PC-3 (cell line): ENCODE measurements around the gene CYTH1. TPM values are rescaled to one million over a fixed set of nuclear protein-coding genes. Genes with fewer than 3 reads are reported as not detected.
A peak's percentile ranks its signal among the peaks of the same experiment; 100 is the strongest.

Experiments
- ATAC-seq: fragments of 200-7000 bp; cut with Tn5 transposase; 2 replicates; pipeline ENCODE4 v1.9.1; 2020; ENCODE audit warnings: mild to moderate bottlenecking, moderate library complexity
- BruUV-seq: library from RNA; stranded (reverse); fragments of 400-500 nt; replicated peaks from 2 replicates; lab custom pipeline; 2021; lab: Mats Ljungman, UMichigan
- CTCF ChIA-PET: fragments of 300-600 bp; sonication (Branson Sonifier 250); formaldehyde crosslinking; loops from one replicate; lab custom pipeline; 2022; ENCODE audit warnings: antibody characterized with exemption; lab: Charles Lee
- POLR2A ChIA-PET: fragments of 300-600 bp; sonication (Branson Sonifier 250); formaldehyde crosslinking; loops from one replicate; lab custom pipeline; 2022; ENCODE audit warnings: antibody characterized with exemption; ENCODE audit not compliant: unreplicated experiment; lab: Charles Lee
- DNase-seq: peaks from one replicate; pipeline ENCODE4 v3.0.0-alpha.2; 2015
- H2AFZ ChIP-seq: fragments of 300-600 bp; sonication (generic); 2 replicates; pipeline ENCODE4 v1.6.0; 2016; ENCODE audit warnings: antibody characterized with exemption, low read length
- H3F3A ChIP-seq: fragments of 300-600 bp; sonication (generic); one replicate; pipeline ENCODE4 v1.6.0; 2017; ENCODE audit warnings: antibody characterized with exemption, low read length, control low read depth, mild to moderate bottlenecking; ENCODE audit not compliant: unreplicated experiment
- H3K27ac ChIP-seq: fragments of 300-600 bp; sonication (generic); 2 replicates; pipeline ENCODE4 v1.5.1; 2016; ENCODE audit warnings: mild to moderate bottlenecking, low read length
- H3K27me3 ChIP-seq: fragments of 300-600 bp; sonication (generic); 2 replicates; pipeline ENCODE4 v1.6.1; 2016; ENCODE audit warnings: low read length, mixed read lengths
- H3K36me3 ChIP-seq: fragments of 300-600 bp; sonication (generic); 2 replicates; pipeline ENCODE4 v1.6.1; 2016; ENCODE audit warnings: low read depth, mixed run types, low read length, mixed read lengths
- H3K4me1 ChIP-seq: fragments of 300-600 bp; sonication (generic); 2 replicates; pipeline ENCODE4 v1.5.1; 2016; ENCODE audit warnings: low read length; ENCODE audit not compliant: insufficient read depth
- H3K4me2 ChIP-seq: fragments of 300-600 bp; sonication (generic); 2 replicates; pipeline ENCODE4 v1.6.0; 2016; ENCODE audit warnings: low read length
- H3K4me3 ChIP-seq: fragments of 300-600 bp; sonication (generic); 2 replicates; pipeline ENCODE4 v1.5.1; 2016; ENCODE audit warnings: mild to moderate bottlenecking, low read length, mixed read lengths
- H3K79me2 ChIP-seq: fragments of 300-600 bp; sonication (generic); 2 replicates; pipeline ENCODE4 v1.6.1; 2017; ENCODE audit warnings: low read length, mixed read lengths
- H3K9ac ChIP-seq: fragments of 300-600 bp; sonication (generic); 2 replicates; pipeline ENCODE4 v1.6.0; 2016; ENCODE audit warnings: mild to moderate bottlenecking, low read length
- H3K9me2 ChIP-seq: fragments of 300-600 bp; sonication (generic); replicated peaks from 2 replicates; pipeline ENCODE4 v1.6.1; 2016; ENCODE audit warnings: mixed run types, low read length, mixed read lengths
- H3K9me3 ChIP-seq: fragments of 300-600 bp; sonication (generic); 2 replicates; pipeline ENCODE4 v1.6.1; 2016; ENCODE audit warnings: low read length, mixed read lengths
- H4K20me1 ChIP-seq: fragments of 300-600 bp; sonication (generic); 2 replicates; pipeline ENCODE4 v1.6.1; 2016; ENCODE audit warnings: low read length, mixed read lengths
- EZH2 ChIP-seq: fragments of 300-600 bp; sonication (generic); IDR thresholded peaks from one replicate; pipeline ENCODE4 v1.6.1; 2017; ENCODE audit warnings: antibody characterized with exemption, mild to moderate bottlenecking, low read length; ENCODE audit not compliant: unreplicated experiment
- EZH2phosphoT487 ChIP-seq: fragments of 300-600 bp; sonication (generic); IDR thresholded peaks from 2 replicates; pipeline ENCODE4 v1.6.1; 2018; ENCODE audit warnings: mild to moderate bottlenecking, antibody characterized with exemption, low read length, borderline replicate concordance
- intact Hi-C: fragments of 100-400 bp; cut with micrococcal nuclease; formaldehyde crosslinking; loops from 2 replicates; pipeline ENCODE4 v1.9.0; 2023
- total RNA-seq: library from RNA; depleted of rRNA; stranded (reverse); fragments of >200 nt; gene quantifications from 2 replicates; pipeline ENCODE4 v1.2.3, GENCODE V29; 2014
- TF ChIP-seq, protein P1 (sequence below): fragments of 300-600 bp; sonication (generic); conservative IDR thresholded peaks from 2 replicates; pipeline ENCODE4 v1.5.1; 2017; ENCODE audit warnings: antibody characterized with exemption, low read depth, mild to moderate bottlenecking, low read length

Gene CYTH1
- total RNA-seq, 1 experiment from 2014 or later, result 29.7 TPM

DNA sequence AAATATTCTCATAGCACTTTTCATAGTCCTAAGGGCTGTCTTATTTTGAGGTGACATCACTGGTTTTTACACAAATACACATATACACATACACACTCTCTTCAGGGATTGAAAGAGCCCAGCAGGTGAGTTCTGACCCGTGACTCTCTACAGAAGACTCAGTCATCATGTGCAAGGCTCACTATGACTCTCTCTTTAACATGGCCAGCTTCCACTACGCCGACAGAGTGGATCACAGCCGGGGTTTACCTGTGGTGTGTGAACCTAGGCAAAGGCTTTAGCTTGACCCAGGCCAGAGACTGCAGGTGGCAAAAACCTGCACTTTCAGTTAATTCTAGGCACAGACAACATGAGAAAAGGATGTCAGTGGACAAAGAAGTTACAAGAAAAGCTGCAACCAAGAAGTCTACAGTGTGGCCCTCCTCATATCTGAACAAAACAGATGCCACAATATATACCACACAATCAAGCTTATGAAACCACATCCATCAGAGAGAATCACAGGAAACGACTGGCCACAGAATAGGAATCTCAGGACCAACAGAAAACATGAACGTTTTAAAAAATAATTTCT is 56.5 kb downstream of the CYTH1 start:
- H3K4me1 ChIP-seq, result no peaks in the 10 kb centered on the region
- H2AFZ ChIP-seq, result no peak overlapping the region
- no peaks in the 10 kb centered on the region for H3K9me3 ChIP-seq
- BruUV-seq, result no TSS peak
- no peak for DNase-seq
- no peak overlapping the region for H3K9ac ChIP-seq
- ChIA-PET POLR2A (no interaction called here), CTCF (no interaction called here)
- no peak overlapping the region for H3K4me2 ChIP-seq
- no peak overlapping the region for H3K27ac ChIP-seq
- no peaks in the 10 kb centered on the region for H3K9me2 ChIP-seq
- H3K4me3 ChIP-seq, result no peak overlapping the region
- TF ChIP-seq EZH2 (no peak), EZH2phosphoT487 (no peak)
- TF ChIP-seq, protein P1, sequence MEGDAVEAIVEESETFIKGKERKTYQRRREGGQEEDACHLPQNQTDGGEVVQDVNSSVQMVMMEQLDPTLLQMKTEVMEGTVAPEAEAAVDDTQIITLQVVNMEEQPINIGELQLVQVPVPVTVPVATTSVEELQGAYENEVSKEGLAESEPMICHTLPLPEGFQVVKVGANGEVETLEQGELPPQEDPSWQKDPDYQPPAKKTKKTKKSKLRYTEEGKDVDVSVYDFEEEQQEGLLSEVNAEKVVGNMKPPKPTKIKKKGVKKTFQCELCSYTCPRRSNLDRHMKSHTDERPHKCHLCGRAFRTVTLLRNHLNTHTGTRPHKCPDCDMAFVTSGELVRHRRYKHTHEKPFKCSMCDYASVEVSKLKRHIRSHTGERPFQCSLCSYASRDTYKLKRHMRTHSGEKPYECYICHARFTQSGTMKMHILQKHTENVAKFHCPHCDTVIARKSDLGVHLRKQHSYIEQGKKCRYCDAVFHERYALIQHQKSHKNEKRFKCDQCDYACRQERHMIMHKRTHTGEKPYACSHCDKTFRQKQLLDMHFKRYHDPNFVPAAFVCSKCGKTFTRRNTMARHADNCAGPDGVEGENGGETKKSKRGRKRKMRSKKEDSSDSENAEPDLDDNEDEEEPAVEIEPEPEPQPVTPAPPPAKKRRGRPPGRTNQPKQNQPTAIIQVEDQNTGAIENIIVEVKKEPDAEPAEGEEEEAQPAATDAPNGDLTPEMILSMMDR, result no peak
- H3K36me3 ChIP-seq, result no peaks in the 10 kb centered on the region
- no peaks in the 10 kb centered on the region for H3F3A ChIP-seq
- no peaks in the 10 kb centered on the region for H3K27me3 ChIP-seq
- intact Hi-C loops, result no loop called here
- peaks cover 72% of the 10 kb centered on the region for H3K79me2 ChIP-seq
- ATAC-seq, result no peak
- H4K20me1 ChIP-seq, result no peaks in the 10 kb centered on the region; the same call in 1 of the 2 replicates

DNA sequence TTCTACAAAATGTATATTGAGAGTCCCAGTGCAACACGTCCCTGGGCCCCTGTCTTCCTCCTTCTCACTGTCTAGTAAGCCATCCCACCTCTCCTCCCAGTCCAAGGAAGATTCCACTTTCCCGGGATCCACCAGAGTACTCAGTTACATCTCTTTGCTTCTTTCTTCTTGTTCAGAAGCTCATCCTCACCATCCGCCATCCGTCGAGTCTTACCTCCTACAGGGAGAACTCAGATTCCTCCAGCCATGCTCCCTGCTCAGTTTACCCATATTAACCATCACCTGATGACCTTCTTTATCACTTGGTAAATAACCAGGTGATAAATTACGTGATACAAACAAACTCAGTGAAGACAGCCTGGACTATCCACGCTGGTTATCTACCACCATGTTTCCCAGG is 57.1 kb downstream of the CYTH1 start:
- H3K36me3 ChIP-seq, result no peaks in the 10 kb centered on the region
- intact Hi-C loops, result no loop called here
- TF ChIP-seq EZH2 (no peak), EZH2phosphoT487 (no peak)
- TF ChIP-seq, protein P1, result no peak
- no peak overlapping the region for H2AFZ ChIP-seq
- no peak overlapping the region for H3K27ac ChIP-seq
- peaks cover 71% of the 10 kb centered on the region for H3K79me2 ChIP-seq
- ChIA-PET CTCF (no interaction called here), POLR2A (no interaction called here)
- no peaks in the 10 kb centered on the region for H3K9me3 ChIP-seq
- ATAC-seq (no peak), DNase-seq (no peak)
- H3K9me2 ChIP-seq, result no peaks in the 10 kb centered on the region
- no peak overlapping the region for H3K4me2 ChIP-seq
- no TSS peak for BruUV-seq
- H3F3A ChIP-seq, result no peaks in the 10 kb centered on the region
- no peak overlapping the region for H3K4me3 ChIP-seq
- H3K4me1 ChIP-seq, result no peaks in the 10 kb centered on the region
- no peaks in the 10 kb centered on the region; the same call in 1 of the 2 replicates for H4K20me1 ChIP-seq
- no peaks in the 10 kb centered on the region for H3K27me3 ChIP-seq
- no peak overlapping the region for H3K9ac ChIP-seq

DNA sequence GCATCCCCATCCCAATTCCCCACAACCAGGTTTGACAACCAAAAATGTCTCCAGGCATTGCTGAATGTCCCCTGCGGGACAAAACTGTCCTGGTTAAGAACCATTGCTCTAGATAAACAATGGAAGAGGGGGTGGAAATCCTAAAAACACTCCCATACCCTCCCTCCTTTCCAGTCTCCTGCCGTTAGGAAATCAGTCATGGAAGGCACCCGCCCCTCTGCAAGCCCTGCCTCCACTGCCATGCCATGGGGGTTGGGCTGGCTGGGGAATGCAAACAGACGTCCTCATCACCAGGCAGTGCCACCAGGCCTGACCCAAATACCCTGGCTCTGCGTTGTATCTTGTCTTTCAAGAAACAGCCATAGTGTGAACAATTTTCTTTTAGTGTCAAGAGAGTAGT is 57.5 kb downstream of the CYTH1 start:
- H3K36me3 ChIP-seq, result no peaks in the 10 kb centered on the region
- no peak overlapping the region for H3K9ac ChIP-seq
- H3K27ac ChIP-seq, result no peak overlapping the region
- DNase-seq (no peak), ATAC-seq (peak; percentile 48; the same call in 1 of the 2 replicates)
- BruUV-seq, result no TSS peak
- H3K4me3 ChIP-seq, result no peak overlapping the region
- H3K4me2 ChIP-seq, result no peak overlapping the region
- TF ChIP-seq EZH2phosphoT487 (no peak), EZH2 (no peak)
- TF ChIP-seq, protein P1, result no peak
- H3F3A ChIP-seq, result no peaks in the 10 kb centered on the region
- intact Hi-C loops, result no loop called here
- H3K27me3 ChIP-seq, result no peaks in the 10 kb centered on the region
- H2AFZ ChIP-seq, result no peak overlapping the region
- H4K20me1 ChIP-seq, result no peaks in the 10 kb centered on the region; the same call in 1 of the 2 replicates
- no peaks in the 10 kb centered on the region for H3K9me2 ChIP-seq
- H3K4me1 ChIP-seq, result no peaks in the 10 kb centered on the region
- ChIA-PET CTCF (no interaction called here), POLR2A (no interaction called here)
- H3K79me2 ChIP-seq, result peaks cover 71% of the 10 kb centered on the region
- H3K9me3 ChIP-seq, result no peaks in the 10 kb centered on the region
